ENCODE results near the gene MT1G. TPM values are rescaled to one million over a fixed set of nuclear protein-coding genes. Genes with fewer than 3 reads are reported as not detected.

The MT1G gene
- total and polyA plus RNA-seq, 2 experiments from 2014 or later, result 184 to 1,014 TPM

GRCh38 chr16:56653218-56653617 is 14.6 kb downstream of the MT1G start:
- Histone ChIP-seq H3F3A (replicated peaks; ENCODE audit: low read depth) (no peaks in the 10 kb centered on the region), H4K20me1 (replicated peaks; ENCODE audit: insufficient read depth) (no peaks in the 10 kb centered on the region), H3K9me2 (ENCODE audit: insufficient read depth) (no peaks in the 10 kb centered on the region), H2AFZ (no peak overlapping the region), H3K79me2 (replicated peaks; ENCODE audit: insufficient read depth) (no peaks in the 10 kb centered on the region), H3K4me1 (ENCODE audit: insufficient read depth) (peaks cover 3% of the 10 kb centered on the region), H3K36me3 (ENCODE audit: insufficient read depth) (no peaks in the 10 kb centered on the region; the same call in 1 of the 2 replicates), H3K4me3 (no peak overlapping the region), H3K27me3 (ENCODE audit: insufficient read depth) (peaks cover 55% of the 10 kb centered on the region), H3K27ac (ENCODE audit: low read depth) (no peak overlapping the region), H3K4me2 (no peak overlapping the region)
- DNase-seq (ENCODE audit: low spot score) (no peak), ATAC-seq (no peak)
- TF ChIP-seq, protein P1, sequence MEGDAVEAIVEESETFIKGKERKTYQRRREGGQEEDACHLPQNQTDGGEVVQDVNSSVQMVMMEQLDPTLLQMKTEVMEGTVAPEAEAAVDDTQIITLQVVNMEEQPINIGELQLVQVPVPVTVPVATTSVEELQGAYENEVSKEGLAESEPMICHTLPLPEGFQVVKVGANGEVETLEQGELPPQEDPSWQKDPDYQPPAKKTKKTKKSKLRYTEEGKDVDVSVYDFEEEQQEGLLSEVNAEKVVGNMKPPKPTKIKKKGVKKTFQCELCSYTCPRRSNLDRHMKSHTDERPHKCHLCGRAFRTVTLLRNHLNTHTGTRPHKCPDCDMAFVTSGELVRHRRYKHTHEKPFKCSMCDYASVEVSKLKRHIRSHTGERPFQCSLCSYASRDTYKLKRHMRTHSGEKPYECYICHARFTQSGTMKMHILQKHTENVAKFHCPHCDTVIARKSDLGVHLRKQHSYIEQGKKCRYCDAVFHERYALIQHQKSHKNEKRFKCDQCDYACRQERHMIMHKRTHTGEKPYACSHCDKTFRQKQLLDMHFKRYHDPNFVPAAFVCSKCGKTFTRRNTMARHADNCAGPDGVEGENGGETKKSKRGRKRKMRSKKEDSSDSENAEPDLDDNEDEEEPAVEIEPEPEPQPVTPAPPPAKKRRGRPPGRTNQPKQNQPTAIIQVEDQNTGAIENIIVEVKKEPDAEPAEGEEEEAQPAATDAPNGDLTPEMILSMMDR (conservative IDR thresholded peaks at IDR 0.05; ENCODE audit: low read depth in 2 of 2), result no peak
- TF ChIP-seq EZH2 (IDR thresholded peaks at IDR 0.05; ENCODE audit: low read depth, unreplicated experiment) (no peak), ZNF114 (CRISPR knock-in tag; IDR thresholded peaks at IDR 0.05) (no peak), EZH2phosphoT487 (IDR thresholded peaks at IDR 0.05; ENCODE audit: unreplicated experiment) (no peak), STAT1 (IDR thresholded peaks at IDR 0.05; ENCODE audit: unreplicated experiment) (no peak), ZNF331 (CRISPR knock-in tag; IDR thresholded peaks at IDR 0.05; ENCODE audit: low read depth) (no peak), CREB1 (CRISPR knock-in tag; IDR thresholded peaks at IDR 0.05; ENCODE audit: low read depth) (no peak), POLR2AphosphoS5 (IDR thresholded peaks at IDR 0.05; ENCODE audit: low read depth) (no peak), JUNB (IDR thresholded peaks at IDR 0.05; ENCODE audit: unreplicated experiment) (no peak)
- TF ChIP-seq, protein P2, sequence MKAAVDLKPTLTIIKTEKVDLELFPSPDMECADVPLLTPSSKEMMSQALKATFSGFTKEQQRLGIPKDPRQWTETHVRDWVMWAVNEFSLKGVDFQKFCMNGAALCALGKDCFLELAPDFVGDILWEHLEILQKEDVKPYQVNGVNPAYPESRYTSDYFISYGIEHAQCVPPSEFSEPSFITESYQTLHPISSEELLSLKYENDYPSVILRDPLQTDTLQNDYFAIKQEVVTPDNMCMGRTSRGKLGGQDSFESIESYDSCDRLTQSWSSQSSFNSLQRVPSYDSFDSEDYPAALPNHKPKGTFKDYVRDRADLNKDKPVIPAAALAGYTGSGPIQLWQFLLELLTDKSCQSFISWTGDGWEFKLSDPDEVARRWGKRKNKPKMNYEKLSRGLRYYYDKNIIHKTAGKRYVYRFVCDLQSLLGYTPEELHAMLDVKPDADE (IDR thresholded peaks at IDR 0.05), result no peak
- TF ChIP-seq, protein P3, sequence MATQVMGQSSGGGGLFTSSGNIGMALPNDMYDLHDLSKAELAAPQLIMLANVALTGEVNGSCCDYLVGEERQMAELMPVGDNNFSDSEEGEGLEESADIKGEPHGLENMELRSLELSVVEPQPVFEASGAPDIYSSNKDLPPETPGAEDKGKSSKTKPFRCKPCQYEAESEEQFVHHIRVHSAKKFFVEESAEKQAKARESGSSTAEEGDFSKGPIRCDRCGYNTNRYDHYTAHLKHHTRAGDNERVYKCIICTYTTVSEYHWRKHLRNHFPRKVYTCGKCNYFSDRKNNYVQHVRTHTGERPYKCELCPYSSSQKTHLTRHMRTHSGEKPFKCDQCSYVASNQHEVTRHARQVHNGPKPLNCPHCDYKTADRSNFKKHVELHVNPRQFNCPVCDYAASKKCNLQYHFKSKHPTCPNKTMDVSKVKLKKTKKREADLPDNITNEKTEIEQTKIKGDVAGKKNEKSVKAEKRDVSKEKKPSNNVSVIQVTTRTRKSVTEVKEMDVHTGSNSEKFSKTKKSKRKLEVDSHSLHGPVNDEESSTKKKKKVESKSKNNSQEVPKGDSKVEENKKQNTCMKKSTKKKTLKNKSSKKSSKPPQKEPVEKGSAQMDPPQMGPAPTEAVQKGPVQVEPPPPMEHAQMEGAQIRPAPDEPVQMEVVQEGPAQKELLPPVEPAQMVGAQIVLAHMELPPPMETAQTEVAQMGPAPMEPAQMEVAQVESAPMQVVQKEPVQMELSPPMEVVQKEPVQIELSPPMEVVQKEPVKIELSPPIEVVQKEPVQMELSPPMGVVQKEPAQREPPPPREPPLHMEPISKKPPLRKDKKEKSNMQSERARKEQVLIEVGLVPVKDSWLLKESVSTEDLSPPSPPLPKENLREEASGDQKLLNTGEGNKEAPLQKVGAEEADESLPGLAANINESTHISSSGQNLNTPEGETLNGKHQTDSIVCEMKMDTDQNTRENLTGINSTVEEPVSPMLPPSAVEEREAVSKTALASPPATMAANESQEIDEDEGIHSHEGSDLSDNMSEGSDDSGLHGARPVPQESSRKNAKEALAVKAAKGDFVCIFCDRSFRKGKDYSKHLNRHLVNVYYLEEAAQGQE (IDR thresholded peaks at IDR 0.05; ENCODE audit: unreplicated experiment), result no peak
- TF ChIP-seq, protein P4, sequence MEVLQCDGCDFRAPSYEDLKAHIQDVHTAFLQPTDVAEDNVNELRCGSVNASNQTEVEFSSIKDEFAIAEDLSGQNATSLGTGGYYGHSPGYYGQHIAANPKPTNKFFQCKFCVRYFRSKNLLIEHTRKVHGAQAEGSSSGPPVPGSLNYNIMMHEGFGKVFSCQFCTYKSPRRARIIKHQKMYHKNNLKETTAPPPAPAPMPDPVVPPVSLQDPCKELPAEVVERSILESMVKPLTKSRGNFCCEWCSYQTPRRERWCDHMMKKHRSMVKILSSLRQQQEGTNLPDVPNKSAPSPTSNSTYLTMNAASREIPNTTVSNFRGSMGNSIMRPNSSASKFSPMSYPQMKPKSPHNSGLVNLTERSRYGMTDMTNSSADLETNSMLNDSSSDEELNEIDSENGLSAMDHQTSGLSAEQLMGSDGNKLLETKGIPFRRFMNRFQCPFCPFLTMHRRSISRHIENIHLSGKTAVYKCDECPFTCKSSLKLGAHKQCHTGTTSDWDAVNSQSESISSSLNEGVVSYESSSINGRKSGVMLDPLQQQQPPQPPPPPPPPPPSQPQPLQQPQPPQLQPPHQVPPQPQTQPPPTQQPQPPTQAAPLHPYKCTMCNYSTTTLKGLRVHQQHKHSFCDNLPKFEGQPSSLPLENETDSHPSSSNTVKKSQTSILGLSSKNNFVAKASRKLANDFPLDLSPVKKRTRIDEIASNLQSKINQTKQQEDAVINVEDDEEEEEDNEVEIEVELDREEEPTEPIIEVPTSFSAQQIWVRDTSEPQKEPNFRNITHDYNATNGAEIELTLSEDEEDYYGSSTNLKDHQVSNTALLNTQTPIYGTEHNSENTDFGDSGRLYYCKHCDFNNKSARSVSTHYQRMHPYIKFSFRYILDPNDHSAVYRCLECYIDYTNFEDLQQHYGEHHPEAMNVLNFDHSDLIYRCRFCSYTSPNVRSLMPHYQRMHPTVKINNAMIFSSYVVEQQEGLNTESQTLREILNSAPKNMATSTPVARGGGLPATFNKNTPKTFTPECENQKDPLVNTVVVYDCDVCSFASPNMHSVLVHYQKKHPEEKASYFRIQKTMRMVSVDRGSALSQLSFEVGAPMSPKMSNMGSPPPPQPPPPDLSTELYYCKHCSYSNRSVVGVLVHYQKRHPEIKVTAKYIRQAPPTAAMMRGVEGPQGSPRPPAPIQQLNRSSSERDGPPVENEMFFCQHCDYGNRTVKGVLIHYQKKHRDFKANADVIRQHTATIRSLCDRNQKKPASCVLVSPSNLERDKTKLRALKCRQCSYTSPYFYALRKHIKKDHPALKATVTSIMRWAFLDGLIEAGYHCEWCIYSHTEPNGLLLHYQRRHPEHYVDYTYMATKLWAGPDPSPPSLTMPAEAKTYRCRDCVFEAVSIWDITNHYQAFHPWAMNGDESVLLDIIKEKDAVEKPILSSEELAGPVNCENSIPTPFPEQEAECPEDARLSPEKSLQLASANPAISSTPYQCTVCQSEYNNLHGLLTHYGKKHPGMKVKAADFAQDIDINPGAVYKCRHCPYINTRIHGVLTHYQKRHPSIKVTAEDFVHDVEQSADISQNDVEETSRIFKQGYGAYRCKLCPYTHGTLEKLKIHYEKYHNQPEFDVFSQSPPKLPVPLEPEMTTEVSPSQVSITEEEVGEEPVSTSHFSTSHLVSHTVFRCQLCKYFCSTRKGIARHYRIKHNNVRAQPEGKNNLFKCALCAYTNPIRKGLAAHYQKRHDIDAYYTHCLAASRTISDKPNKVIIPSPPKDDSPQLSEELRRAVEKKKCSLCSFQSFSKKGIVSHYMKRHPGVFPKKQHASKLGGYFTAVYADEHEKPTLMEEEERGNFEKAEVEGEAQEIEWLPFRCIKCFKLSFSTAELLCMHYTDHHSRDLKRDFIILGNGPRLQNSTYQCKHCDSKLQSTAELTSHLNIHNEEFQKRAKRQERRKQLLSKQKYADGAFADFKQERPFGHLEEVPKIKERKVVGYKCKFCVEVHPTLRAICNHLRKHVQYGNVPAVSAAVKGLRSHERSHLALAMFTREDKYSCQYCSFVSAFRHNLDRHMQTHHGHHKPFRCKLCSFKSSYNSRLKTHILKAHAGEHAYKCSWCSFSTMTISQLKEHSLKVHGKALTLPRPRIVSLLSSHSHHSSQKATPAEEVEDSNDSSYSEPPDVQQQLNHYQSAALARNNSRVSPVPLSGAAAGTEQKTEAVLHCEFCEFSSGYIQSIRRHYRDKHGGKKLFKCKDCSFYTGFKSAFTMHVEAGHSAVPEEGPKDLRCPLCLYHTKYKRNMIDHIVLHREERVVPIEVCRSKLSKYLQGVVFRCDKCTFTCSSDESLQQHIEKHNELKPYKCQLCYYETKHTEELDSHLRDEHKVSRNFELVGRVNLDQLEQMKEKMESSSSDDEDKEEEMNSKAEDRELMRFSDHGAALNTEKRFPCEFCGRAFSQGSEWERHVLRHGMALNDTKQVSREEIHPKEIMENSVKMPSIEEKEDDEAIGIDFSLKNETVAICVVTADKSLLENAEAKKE (CRISPR knock-in tag; IDR thresholded peaks at IDR 0.05), result no peak
- Mint-ChIP-seq H3K27me3 (ENCODE audit: insufficient read depth, low read depth, poor library complexity) (peaks cover 47% of the 10 kb centered on the region), H3K4me3 (no peak overlapping the region), H3K4me1 (peaks cover 4% of the 10 kb centered on the region; the same call in 2 of the 3 replicates), H3K9me3 (no peaks in the 10 kb centered on the region), H3K27ac (no peak overlapping the region), H3K36me3 (ENCODE audit: low read depth) (no peaks in the 10 kb centered on the region)

Data from GM23338 (cell line).